Duodenal mucosa (tissue), 2 donors: ENCODE results near the gene RALY.
A peak's percentile ranks its signal among the peaks of the same experiment; 100 is the strongest.
"Not testable (repeated sequence)": the region's sequence is repeated elsewhere in the genome, so short reads cannot be mapped to it uniquely, and the experiment has no call there.

Source experiments
- H3K27ac ChIP-seq: one replicate; pipeline ENCODE4 v1.7.0; 2013; ENCODE audit warnings: low read depth, low read length
- H3K27me3 ChIP-seq, 2 donors: one replicate each; pipeline ENCODE4 v1.7.0; 2013; ENCODE audit warnings: low read length in 2 of 2, control low read depth in 1 of 2; ENCODE audit not compliant: insufficient read depth in 2 of 2, control insufficient read depth in 1 of 2
- H3K36me3 ChIP-seq, 2 donors: one replicate each; pipeline ENCODE4 v1.7.0; 2013; ENCODE audit warnings: low read length in 2 of 2, control low read depth in 1 of 2; ENCODE audit not compliant: insufficient read depth in 2 of 2, control insufficient read depth in 1 of 2
- H3K4me1 ChIP-seq, 2 donors: one replicate each; pipeline ENCODE4 v1.7.0; 2013; ENCODE audit warnings: low read length in 2 of 2, control low read depth in 1 of 2; ENCODE audit not compliant: insufficient read depth in 2 of 2, control insufficient read depth in 1 of 2
- H3K4me3 ChIP-seq, 2 donors: one replicate each; pipeline ENCODE4 v1.7.0; 2013; ENCODE audit warnings: low read length in 2 of 2, low read depth in 1 of 2
- H3K9ac ChIP-seq, 2 donors: one replicate each; pipeline ENCODE4 v1.7.0; 2013; ENCODE audit warnings: low read length in 2 of 2, low read depth in 1 of 2
- H3K9me3 ChIP-seq, 2 donors: one replicate each; pipeline ENCODE4 v1.7.0; 2013; ENCODE audit warnings: low read length in 2 of 2, control low read depth in 1 of 2; ENCODE audit not compliant: control insufficient read depth in 1 of 2

RALY gene

GRCh38 chr20:34124469-34125249, 130.9 kb downstream of the RALY start:
- no peak overlapping the region for H3K9ac ChIP-seq
- H3K36me3 ChIP-seq = no peaks in the 10 kb centered on the region
- peaks cover 0 to 2% of the 10 kb centered on the region in 2 donors for H3K27me3 ChIP-seq
- H3K4me1 ChIP-seq = peaks cover 0 to 5% of the 10 kb centered on the region in 2 donors
- H3K4me3 ChIP-seq = no peak overlapping the region
- H3K27ac ChIP-seq = no peak overlapping the region
- no peaks in the 10 kb centered on the region for H3K9me3 ChIP-seq

GRCh38 chr20:34127792-34128191, 134.1 kb downstream of the RALY start:
- H3K4me3 ChIP-seq = no peak overlapping the region
- H3K9ac ChIP-seq = no peak overlapping the region
- no peak overlapping the region for H3K27ac ChIP-seq
- peaks cover 0 to 5% of the 10 kb centered on the region in 2 donors for H3K4me1 ChIP-seq
- H3K27me3 ChIP-seq = no peaks in the 10 kb centered on the region
- H3K9me3 ChIP-seq = no peaks in the 10 kb centered on the region
- H3K36me3 ChIP-seq = no peaks in the 10 kb centered on the region

GRCh38 chr20:34129518-34130162, 135.9 kb downstream of the RALY start:
- Histone ChIP-seq H3K27me3 (no peaks in the 10 kb centered on the region), H3K9ac (peak overlapping the region in 1 of 2 donors; percentile 38), H3K4me3 (peak overlapping the region; percentile 42 to 43), H3K4me1 (peaks cover 0 to 5% of the 10 kb centered on the region in 2 donors), H3K9me3 (no peaks in the 10 kb centered on the region), H3K27ac (no peak overlapping the region), H3K36me3 (no peaks in the 10 kb centered on the region)

GRCh38 chr20:34131491-34131890, 137.8 kb downstream of the RALY start:
- Histone ChIP-seq H3K9me3 (no peaks in the 10 kb centered on the region), H3K4me3 (no peak overlapping the region), H3K27ac (no peak overlapping the region), H3K4me1 (peaks cover 0 to 5% of the 10 kb centered on the region in 2 donors), H3K27me3 (no peaks in the 10 kb centered on the region), H3K36me3 (no peaks in the 10 kb centered on the region), H3K9ac (no peak overlapping the region)

- H3K27me3 ChIP-seq, H3K9ac ChIP-seq, H3K9me3 ChIP-seq, H3K36me3 ChIP-seq, H3K4me1 ChIP-seq, H3K4me3 ChIP-seq, H3K27ac ChIP-seq: not testable (repeated sequence)
Observed at GRCh38 chr20:34132491-34132890, 138.8 kb downstream of the RALY start.

GRCh38 chr20:34132943-34133342, 139.2 kb downstream of the RALY start:
- not testable (repeated sequence) for H3K27ac ChIP-seq, H3K27me3 ChIP-seq, H3K36me3 ChIP-seq, H3K9me3 ChIP-seq, H3K4me1 ChIP-seq, H3K9ac ChIP-seq, H3K4me3 ChIP-seq

- H3K27me3 ChIP-seq, H3K9me3 ChIP-seq, H3K27ac ChIP-seq, H3K9ac ChIP-seq, H3K4me1 ChIP-seq, H3K36me3 ChIP-seq, H3K4me3 ChIP-seq: not testable (repeated sequence)
Observed at GRCh38 chr20:34133365-34133860, 139.7 kb downstream of the RALY start.
